GM23338 (cell line): ENCODE data around the gene SMARCC1. TPM values are rescaled to one million over a fixed set of nuclear protein-coding genes. Genes with fewer than 3 reads are reported as not detected.
A peak's percentile ranks its signal among the peaks of the same experiment; 100 is the strongest.

Experiments
- ATAC-seq: fragments of 200-7000 bp; cut with Tn5 transposase; 3 replicates; pipeline ENCODE4 v1.9.1; 2020
- DNase-seq: peaks from one replicate; pipeline ENCODE4 v3.0.0-alpha.2; 2015; ENCODE audit warnings: low spot score
- H2AFZ ChIP-seq: fragments of 200-600 bp; sonication (generic); 2 replicates; pipeline ENCODE4 v1.8.0; 2016; ENCODE audit warnings: antibody characterized with exemption, mild to moderate bottlenecking, moderate library complexity
- H3F3A ChIP-seq: fragments of 200-600 bp; sonication (generic); replicated peaks from 2 replicates; pipeline ENCODE4 v1.8.0; 2017; ENCODE audit warnings: antibody characterized with exemption, mixed run types, low read depth
- H3K27ac ChIP-seq: fragments of 200-600 bp; sonication (generic); 2 replicates; pipeline ENCODE4 v1.6.1; 2016; ENCODE audit warnings: low read depth
- H3K27me3 ChIP-seq: fragments of 200-600 bp; sonication (generic); 2 replicates; pipeline ENCODE4 v1.8.0; 2016; ENCODE audit warnings: mild to moderate bottlenecking, mixed run types, moderate library complexity; ENCODE audit not compliant: insufficient read depth
- H3K36me3 ChIP-seq: fragments of 200-600 bp; sonication (generic); 2 replicates; pipeline ENCODE4 v1.8.0; 2016; ENCODE audit warnings: mild to moderate bottlenecking; ENCODE audit not compliant: insufficient read depth
- H3K4me1 ChIP-seq: fragments of 200-600 bp; sonication (generic); 2 replicates; pipeline ENCODE4 v1.8.0; 2016; ENCODE audit warnings: mild to moderate bottlenecking, moderate library complexity; ENCODE audit not compliant: insufficient read depth
- H3K4me2 ChIP-seq: fragments of 200-600 bp; sonication (generic); 2 replicates; pipeline ENCODE4 v1.7.1; 2017; ENCODE audit warnings: mixed run types
- H3K4me3 ChIP-seq: fragments of 200-600 bp; sonication (generic); 2 replicates; pipeline ENCODE4 v1.6.1; 2016; ENCODE audit warnings: mixed run types
- H3K79me2 ChIP-seq: fragments of 200-600 bp; sonication (generic); replicated peaks from 2 replicates; pipeline ENCODE4 v1.8.0; 2017; ENCODE audit warnings: mild to moderate bottlenecking; ENCODE audit not compliant: insufficient read depth
- H3K9me2 ChIP-seq: fragments of 200-600 bp; sonication (generic); 2 replicates; pipeline ENCODE4 v1.8.0; 2017; ENCODE audit not compliant: insufficient read depth
- H4K20me1 ChIP-seq: fragments of 200-600 bp; sonication (generic); replicated peaks from 2 replicates; pipeline ENCODE4 v1.8.0; 2017; ENCODE audit warnings: mild to moderate bottlenecking; ENCODE audit not compliant: insufficient read depth
- H3K27ac Mint-ChIP-seq: 2 replicates; pipeline ENCODE4 v1.8.0; 2020; ENCODE audit warnings: inconsistent platforms, mild to moderate bottlenecking, moderate library complexity, mixed read lengths
- H3K27me3 Mint-ChIP-seq: 3 replicates; pipeline ENCODE4 v1.8.0; 2022; ENCODE audit warnings: low read depth, mild to moderate bottlenecking, moderate library complexity, mixed read lengths, inconsistent platforms; ENCODE audit not compliant: insufficient read depth, poor library complexity
- H3K36me3 Mint-ChIP-seq: 3 replicates; pipeline ENCODE4 v1.8.0; 2021; ENCODE audit warnings: low read depth, mild to moderate bottlenecking, inconsistent platforms, moderate library complexity, mixed read lengths
- H3K4me1 Mint-ChIP-seq: 3 replicates; pipeline ENCODE4 v1.8.0; 2020; ENCODE audit warnings: mild to moderate bottlenecking, inconsistent platforms, mixed read lengths
- H3K4me3 Mint-ChIP-seq: 3 replicates; pipeline ENCODE4 v1.8.0; 2021; ENCODE audit warnings: moderate library complexity, mild to moderate bottlenecking, inconsistent platforms, mixed read lengths
- H3K9me3 Mint-ChIP-seq: 3 replicates; pipeline ENCODE4 v1.8.0; 2020; ENCODE audit warnings: moderate library complexity, mild to moderate bottlenecking, inconsistent platforms, mixed read lengths
- CREB1 ChIP-seq: fragments of 250-450 bp; sonication (Bioruptor Pico); IDR thresholded peaks from 2 replicates; pipeline ENCODE4 v1.5.0; 2020; ENCODE audit warnings: low read depth, mild to moderate bottlenecking, moderate library complexity
- EZH2 ChIP-seq: fragments of 200-600 bp; sonication (generic); IDR thresholded peaks from one replicate; pipeline ENCODE4 v1.8.0; 2017; ENCODE audit warnings: antibody characterized with exemption, mild to moderate bottlenecking, low read depth; ENCODE audit not compliant: unreplicated experiment
- EZH2phosphoT487 ChIP-seq: fragments of 200-600 bp; sonication (generic); IDR thresholded peaks from one replicate; pipeline ENCODE4 v1.8.1; 2018; ENCODE audit warnings: antibody characterized with exemption; ENCODE audit not compliant: unreplicated experiment
- JUNB ChIP-seq: IDR thresholded peaks from one replicate; pipeline ENCODE4 v1.6.1; 2016; ENCODE audit warnings: antibody characterized with exemption; ENCODE audit not compliant: unreplicated experiment
- NANOG ChIP-seq: IDR thresholded peaks from 2 replicates; pipeline ENCODE4 v1.6.1; 2016; ENCODE audit warnings: antibody characterized with exemption, borderline replicate concordance
- POLR2AphosphoS5 ChIP-seq: IDR thresholded peaks from 2 replicates; pipeline ENCODE4 v1.6.1; 2016; ENCODE audit warnings: antibody characterized with exemption, low read depth
- STAT1 ChIP-seq: IDR thresholded peaks from one replicate; pipeline ENCODE4 v1.6.1; 2016; ENCODE audit warnings: antibody characterized with exemption; ENCODE audit not compliant: unreplicated experiment
- ZNF114 ChIP-seq: fragments of 250-450 bp; sonication (Bioruptor Pico); IDR thresholded peaks from 2 replicates; pipeline ENCODE4 v1.5.0; 2020; ENCODE audit warnings: mild to moderate bottlenecking, moderate library complexity
- ZNF331 ChIP-seq: fragments of 250-450 bp; sonication (Bioruptor Pico); IDR thresholded peaks from 2 replicates; pipeline ENCODE4 v1.5.0; 2020; ENCODE audit warnings: low read depth, mild to moderate bottlenecking, moderate library complexity
- polyA plus RNA-seq: library from polyadenylated mRNA; unstranded; fragments of >200 nt; fragmentation: Nextera tagmentation; extraction: Ambion mirVana; gene quantifications from 2 replicates; pipeline ENCODE4 v1.2.1, GENCODE V29; 2016
- total RNA-seq: library from RNA; depleted of rRNA; stranded (reverse); fragments of >200 nt; shearing (Covaris generic); gene quantifications from 2 replicates; pipeline ENCODE4 v1.2.3, GENCODE V29; 2014
- TF ChIP-seq, protein P1 (sequence below), 2 experiments: fragments of 200-600 bp in 1 of 2; sonication (generic) in 1 of 2; conservative IDR thresholded peaks; 2 replicates each; pipeline versions ENCODE4 v1.5.1 to v1.6.1; 2016 to 2017; ENCODE audit warnings: antibody characterized with exemption in 2 of 2, low read depth in 2 of 2, mild to moderate bottlenecking in 2 of 2, moderate library complexity in 1 of 2
- TF ChIP-seq, protein P2 (sequence below): IDR thresholded peaks from one replicate; pipeline ENCODE4 v1.6.1; 2018; ENCODE audit warnings: antibody characterized with exemption; ENCODE audit not compliant: unreplicated experiment
- TF ChIP-seq, protein P3 (sequence below): IDR thresholded peaks from 2 replicates; pipeline ENCODE4 v1.6.1; 2016; ENCODE audit warnings: antibody characterized with exemption
- TF ChIP-seq, protein P4 (sequence below): fragments of 250-450 bp; sonication (Bioruptor Pico); IDR thresholded peaks from 2 replicates; pipeline ENCODE4 v1.5.0; 2020; ENCODE audit warnings: mild to moderate bottlenecking, moderate library complexity

Gene SMARCC1
- total and polyA plus RNA-seq, 2 experiments from 2014 or later, result 105 to 171 TPM

DNA sequence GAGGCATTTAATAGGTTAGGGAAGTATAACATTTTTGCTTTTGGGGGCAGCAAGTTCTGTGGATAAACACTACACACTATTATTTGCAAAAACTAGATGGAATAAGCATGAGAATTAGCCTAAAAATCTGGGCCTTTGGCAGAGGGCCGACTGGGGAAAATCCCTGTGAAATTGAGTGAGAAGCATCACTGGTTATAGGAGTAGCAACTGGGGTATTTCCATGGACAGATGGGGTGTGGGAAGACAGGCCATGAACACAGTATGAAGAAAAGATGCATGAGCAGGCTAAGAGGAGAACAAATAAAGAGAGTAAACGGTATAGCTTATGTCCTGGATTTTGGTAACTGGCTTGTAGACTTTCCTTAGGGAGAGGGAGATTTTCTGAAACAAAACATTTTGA is 170.1 kb downstream of the SMARCC1 start:
- Mint-ChIP-seq H3K4me1 (peaks cover 3% of the 10 kb centered on the region; the same call in 1 of the 3 replicates), H3K27me3 (peaks cover 3% of the 10 kb centered on the region), H3K27ac (peak overlapping the region; percentile 73; the same call in 1 of the 2 replicates), H3K4me3 (no peak overlapping the region), H3K9me3 (no peaks in the 10 kb centered on the region), H3K36me3 (peaks cover 54% of the 10 kb centered on the region)
- Histone ChIP-seq H3K4me2 (no peak overlapping the region), H2AFZ (no peak overlapping the region), H3K4me1 (no peaks in the 10 kb centered on the region), H3K79me2 (peaks cover 6% of the 10 kb centered on the region; the same call in 1 of the 2 replicates), H3K36me3 (peaks cover 55% of the 10 kb centered on the region), H3K9me2 (no peaks in the 10 kb centered on the region), H3K4me3 (no peak overlapping the region), H3K27me3 (no peaks in the 10 kb centered on the region), H3K27ac (no peak overlapping the region), H4K20me1 (peaks cover 23% of the 10 kb centered on the region; the same call in 1 of the 2 replicates), H3F3A (peaks cover 12% of the 10 kb centered on the region; the same call in 1 of the 2 replicates)
- DNase-seq (no peak), ATAC-seq (no peak)
- TF ChIP-seq, protein P1, sequence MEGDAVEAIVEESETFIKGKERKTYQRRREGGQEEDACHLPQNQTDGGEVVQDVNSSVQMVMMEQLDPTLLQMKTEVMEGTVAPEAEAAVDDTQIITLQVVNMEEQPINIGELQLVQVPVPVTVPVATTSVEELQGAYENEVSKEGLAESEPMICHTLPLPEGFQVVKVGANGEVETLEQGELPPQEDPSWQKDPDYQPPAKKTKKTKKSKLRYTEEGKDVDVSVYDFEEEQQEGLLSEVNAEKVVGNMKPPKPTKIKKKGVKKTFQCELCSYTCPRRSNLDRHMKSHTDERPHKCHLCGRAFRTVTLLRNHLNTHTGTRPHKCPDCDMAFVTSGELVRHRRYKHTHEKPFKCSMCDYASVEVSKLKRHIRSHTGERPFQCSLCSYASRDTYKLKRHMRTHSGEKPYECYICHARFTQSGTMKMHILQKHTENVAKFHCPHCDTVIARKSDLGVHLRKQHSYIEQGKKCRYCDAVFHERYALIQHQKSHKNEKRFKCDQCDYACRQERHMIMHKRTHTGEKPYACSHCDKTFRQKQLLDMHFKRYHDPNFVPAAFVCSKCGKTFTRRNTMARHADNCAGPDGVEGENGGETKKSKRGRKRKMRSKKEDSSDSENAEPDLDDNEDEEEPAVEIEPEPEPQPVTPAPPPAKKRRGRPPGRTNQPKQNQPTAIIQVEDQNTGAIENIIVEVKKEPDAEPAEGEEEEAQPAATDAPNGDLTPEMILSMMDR (conservative IDR thresholded peaks at IDR 0.05; ENCODE audit: low read depth in 2 of 2), result no peak
- TF ChIP-seq NANOG (no peak), EZH2 (no peak), ZNF114 (CRISPR knock-in tag) (no peak), ZNF331 (CRISPR knock-in tag) (no peak), CREB1 (CRISPR knock-in tag) (no peak), EZH2phosphoT487 (no peak), JUNB (no peak), STAT1 (no peak), POLR2AphosphoS5 (no peak)
- TF ChIP-seq, protein P2, sequence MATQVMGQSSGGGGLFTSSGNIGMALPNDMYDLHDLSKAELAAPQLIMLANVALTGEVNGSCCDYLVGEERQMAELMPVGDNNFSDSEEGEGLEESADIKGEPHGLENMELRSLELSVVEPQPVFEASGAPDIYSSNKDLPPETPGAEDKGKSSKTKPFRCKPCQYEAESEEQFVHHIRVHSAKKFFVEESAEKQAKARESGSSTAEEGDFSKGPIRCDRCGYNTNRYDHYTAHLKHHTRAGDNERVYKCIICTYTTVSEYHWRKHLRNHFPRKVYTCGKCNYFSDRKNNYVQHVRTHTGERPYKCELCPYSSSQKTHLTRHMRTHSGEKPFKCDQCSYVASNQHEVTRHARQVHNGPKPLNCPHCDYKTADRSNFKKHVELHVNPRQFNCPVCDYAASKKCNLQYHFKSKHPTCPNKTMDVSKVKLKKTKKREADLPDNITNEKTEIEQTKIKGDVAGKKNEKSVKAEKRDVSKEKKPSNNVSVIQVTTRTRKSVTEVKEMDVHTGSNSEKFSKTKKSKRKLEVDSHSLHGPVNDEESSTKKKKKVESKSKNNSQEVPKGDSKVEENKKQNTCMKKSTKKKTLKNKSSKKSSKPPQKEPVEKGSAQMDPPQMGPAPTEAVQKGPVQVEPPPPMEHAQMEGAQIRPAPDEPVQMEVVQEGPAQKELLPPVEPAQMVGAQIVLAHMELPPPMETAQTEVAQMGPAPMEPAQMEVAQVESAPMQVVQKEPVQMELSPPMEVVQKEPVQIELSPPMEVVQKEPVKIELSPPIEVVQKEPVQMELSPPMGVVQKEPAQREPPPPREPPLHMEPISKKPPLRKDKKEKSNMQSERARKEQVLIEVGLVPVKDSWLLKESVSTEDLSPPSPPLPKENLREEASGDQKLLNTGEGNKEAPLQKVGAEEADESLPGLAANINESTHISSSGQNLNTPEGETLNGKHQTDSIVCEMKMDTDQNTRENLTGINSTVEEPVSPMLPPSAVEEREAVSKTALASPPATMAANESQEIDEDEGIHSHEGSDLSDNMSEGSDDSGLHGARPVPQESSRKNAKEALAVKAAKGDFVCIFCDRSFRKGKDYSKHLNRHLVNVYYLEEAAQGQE, result no peak
- TF ChIP-seq, protein P3, sequence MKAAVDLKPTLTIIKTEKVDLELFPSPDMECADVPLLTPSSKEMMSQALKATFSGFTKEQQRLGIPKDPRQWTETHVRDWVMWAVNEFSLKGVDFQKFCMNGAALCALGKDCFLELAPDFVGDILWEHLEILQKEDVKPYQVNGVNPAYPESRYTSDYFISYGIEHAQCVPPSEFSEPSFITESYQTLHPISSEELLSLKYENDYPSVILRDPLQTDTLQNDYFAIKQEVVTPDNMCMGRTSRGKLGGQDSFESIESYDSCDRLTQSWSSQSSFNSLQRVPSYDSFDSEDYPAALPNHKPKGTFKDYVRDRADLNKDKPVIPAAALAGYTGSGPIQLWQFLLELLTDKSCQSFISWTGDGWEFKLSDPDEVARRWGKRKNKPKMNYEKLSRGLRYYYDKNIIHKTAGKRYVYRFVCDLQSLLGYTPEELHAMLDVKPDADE, result no peak
- TF ChIP-seq, protein P4, sequence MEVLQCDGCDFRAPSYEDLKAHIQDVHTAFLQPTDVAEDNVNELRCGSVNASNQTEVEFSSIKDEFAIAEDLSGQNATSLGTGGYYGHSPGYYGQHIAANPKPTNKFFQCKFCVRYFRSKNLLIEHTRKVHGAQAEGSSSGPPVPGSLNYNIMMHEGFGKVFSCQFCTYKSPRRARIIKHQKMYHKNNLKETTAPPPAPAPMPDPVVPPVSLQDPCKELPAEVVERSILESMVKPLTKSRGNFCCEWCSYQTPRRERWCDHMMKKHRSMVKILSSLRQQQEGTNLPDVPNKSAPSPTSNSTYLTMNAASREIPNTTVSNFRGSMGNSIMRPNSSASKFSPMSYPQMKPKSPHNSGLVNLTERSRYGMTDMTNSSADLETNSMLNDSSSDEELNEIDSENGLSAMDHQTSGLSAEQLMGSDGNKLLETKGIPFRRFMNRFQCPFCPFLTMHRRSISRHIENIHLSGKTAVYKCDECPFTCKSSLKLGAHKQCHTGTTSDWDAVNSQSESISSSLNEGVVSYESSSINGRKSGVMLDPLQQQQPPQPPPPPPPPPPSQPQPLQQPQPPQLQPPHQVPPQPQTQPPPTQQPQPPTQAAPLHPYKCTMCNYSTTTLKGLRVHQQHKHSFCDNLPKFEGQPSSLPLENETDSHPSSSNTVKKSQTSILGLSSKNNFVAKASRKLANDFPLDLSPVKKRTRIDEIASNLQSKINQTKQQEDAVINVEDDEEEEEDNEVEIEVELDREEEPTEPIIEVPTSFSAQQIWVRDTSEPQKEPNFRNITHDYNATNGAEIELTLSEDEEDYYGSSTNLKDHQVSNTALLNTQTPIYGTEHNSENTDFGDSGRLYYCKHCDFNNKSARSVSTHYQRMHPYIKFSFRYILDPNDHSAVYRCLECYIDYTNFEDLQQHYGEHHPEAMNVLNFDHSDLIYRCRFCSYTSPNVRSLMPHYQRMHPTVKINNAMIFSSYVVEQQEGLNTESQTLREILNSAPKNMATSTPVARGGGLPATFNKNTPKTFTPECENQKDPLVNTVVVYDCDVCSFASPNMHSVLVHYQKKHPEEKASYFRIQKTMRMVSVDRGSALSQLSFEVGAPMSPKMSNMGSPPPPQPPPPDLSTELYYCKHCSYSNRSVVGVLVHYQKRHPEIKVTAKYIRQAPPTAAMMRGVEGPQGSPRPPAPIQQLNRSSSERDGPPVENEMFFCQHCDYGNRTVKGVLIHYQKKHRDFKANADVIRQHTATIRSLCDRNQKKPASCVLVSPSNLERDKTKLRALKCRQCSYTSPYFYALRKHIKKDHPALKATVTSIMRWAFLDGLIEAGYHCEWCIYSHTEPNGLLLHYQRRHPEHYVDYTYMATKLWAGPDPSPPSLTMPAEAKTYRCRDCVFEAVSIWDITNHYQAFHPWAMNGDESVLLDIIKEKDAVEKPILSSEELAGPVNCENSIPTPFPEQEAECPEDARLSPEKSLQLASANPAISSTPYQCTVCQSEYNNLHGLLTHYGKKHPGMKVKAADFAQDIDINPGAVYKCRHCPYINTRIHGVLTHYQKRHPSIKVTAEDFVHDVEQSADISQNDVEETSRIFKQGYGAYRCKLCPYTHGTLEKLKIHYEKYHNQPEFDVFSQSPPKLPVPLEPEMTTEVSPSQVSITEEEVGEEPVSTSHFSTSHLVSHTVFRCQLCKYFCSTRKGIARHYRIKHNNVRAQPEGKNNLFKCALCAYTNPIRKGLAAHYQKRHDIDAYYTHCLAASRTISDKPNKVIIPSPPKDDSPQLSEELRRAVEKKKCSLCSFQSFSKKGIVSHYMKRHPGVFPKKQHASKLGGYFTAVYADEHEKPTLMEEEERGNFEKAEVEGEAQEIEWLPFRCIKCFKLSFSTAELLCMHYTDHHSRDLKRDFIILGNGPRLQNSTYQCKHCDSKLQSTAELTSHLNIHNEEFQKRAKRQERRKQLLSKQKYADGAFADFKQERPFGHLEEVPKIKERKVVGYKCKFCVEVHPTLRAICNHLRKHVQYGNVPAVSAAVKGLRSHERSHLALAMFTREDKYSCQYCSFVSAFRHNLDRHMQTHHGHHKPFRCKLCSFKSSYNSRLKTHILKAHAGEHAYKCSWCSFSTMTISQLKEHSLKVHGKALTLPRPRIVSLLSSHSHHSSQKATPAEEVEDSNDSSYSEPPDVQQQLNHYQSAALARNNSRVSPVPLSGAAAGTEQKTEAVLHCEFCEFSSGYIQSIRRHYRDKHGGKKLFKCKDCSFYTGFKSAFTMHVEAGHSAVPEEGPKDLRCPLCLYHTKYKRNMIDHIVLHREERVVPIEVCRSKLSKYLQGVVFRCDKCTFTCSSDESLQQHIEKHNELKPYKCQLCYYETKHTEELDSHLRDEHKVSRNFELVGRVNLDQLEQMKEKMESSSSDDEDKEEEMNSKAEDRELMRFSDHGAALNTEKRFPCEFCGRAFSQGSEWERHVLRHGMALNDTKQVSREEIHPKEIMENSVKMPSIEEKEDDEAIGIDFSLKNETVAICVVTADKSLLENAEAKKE, result no peak
